Stimulated activated CD8-positive, alpha-beta memory T cell treated with anti-CD3 and anti-CD28 coated beads, Interleukin-7, amount 100 ng/mL, for 1 hour (primary cell): ENCODE data around the gene HECW1.
"Not testable (repeated sequence)": the region's sequence is repeated elsewhere in the genome, so short reads cannot be mapped to it uniquely, and the experiment has no call there.

ENCODE experiments used
- DNase-seq, 2 donors: peaks; one replicate each; pipeline ENCODE4 v3.0.0-alpha.2; 2020; ENCODE audit warnings: low read depth in 2 of 2

The HECW1 gene

GRCh38 chr7:43537765-43538403 lies 425.4 kb downstream of the HECW1 start:
- no peak for DNase-seq

- DNase-seq, result no peak
Measured at GRCh38 chr7:43538404-43538771, 425.9 kb downstream of the HECW1 start.

- DNase-seq, result no peak
Measured at GRCh38 chr7:43540471-43540870, 428.0 kb downstream of the HECW1 start.

GRCh38 chr7:43542716-43543115 lies 430.3 kb downstream of the HECW1 start:
- DNase-seq, result no peak

- DNase-seq, result no peak
Measured at GRCh38 chr7:43546231-43546630, 433.8 kb downstream of the HECW1 start.

- no peak for DNase-seq
Measured at GRCh38 chr7:43550427-43550826, 438.0 kb downstream of the HECW1 start.

GRCh38 chr7:43552122-43552521 lies 439.7 kb downstream of the HECW1 start:
- DNase-seq, result no peak

GRCh38 chr7:43553999-43554398 lies 441.6 kb downstream of the HECW1 start:
- no peak for DNase-seq

GRCh38 chr7:43554423-43554822 lies 442.0 kb downstream of the HECW1 start:
- DNase-seq, result no peak

- no peak for DNase-seq
Measured at GRCh38 chr7:43557831-43558495, 445.5 kb downstream of the HECW1 start.

- no peak for DNase-seq
Measured at GRCh38 chr7:43559171-43559945, 446.9 kb downstream of the HECW1 start.

- no peak for DNase-seq
Measured at GRCh38 chr7:43559946-43560335, 447.5 kb downstream of the HECW1 start.

GRCh38 chr7:43560742-43561330 lies 448.4 kb downstream of the HECW1 start:
- no peak for DNase-seq

- DNase-seq, result no peak
Measured at GRCh38 chr7:43562383-43562782, 449.9 kb downstream of the HECW1 start.

GRCh38 chr7:43565786-43566185 lies 453.3 kb downstream of the HECW1 start:
- no peak for DNase-seq

- no peak for DNase-seq
Measured at GRCh38 chr7:43568529-43568928, 456.1 kb downstream of the HECW1 start.

GRCh38 chr7:43569424-43569823 lies 457.0 kb downstream of the HECW1 start:
- DNase-seq, result no peak

GRCh38 chr7:43570688-43571365 lies 458.4 kb downstream of the HECW1 start:
- no peak for DNase-seq

GRCh38 chr7:43572516-43573049 lies 460.1 kb downstream of the HECW1 start:
- no peak for DNase-seq

- not testable (repeated sequence) for DNase-seq
Measured at GRCh38 chr7:43573832-43574231, 461.4 kb downstream of the HECW1 start.

- DNase-seq, result no peak
Measured at GRCh38 chr7:43575506-43575905, 463.1 kb downstream of the HECW1 start.

GRCh38 chr7:43576241-43576640 lies 463.8 kb downstream of the HECW1 start:
- DNase-seq, result no peak
